NCI-H345 treated with DMSO at 0.1 percent for 48 hours (cell line): ENCODE measurements around the gene MAX.

Source experiments
- DNase-seq: peaks from one replicate; lab custom pipeline; 2025; ENCODE audit not compliant: unreplicated experiment; lab: John Stamatoyannopoulos, UW

MAX gene

GRCh38 chr14:65074449-65075150, 27.7 kb downstream of the MAX start:
- DNase-seq: no peak

- DNase-seq: no peak
Measured at GRCh38 chr14:65073605-65074201, 28.6 kb downstream of the MAX start.

GRCh38 chr14:65072937-65073336, 29.4 kb downstream of the MAX start:
- no peak for DNase-seq

- DNase-seq: no peak
Measured at GRCh38 chr14:65072256-65072655, 30.1 kb downstream of the MAX start.

GRCh38 chr14:65071544-65071943, 30.8 kb downstream of the MAX start:
- no peak for DNase-seq

GRCh38 chr14:65070471-65070976, 31.8 kb downstream of the MAX start:
- peak; percentile 91 for DNase-seq

- no peak for DNase-seq
Measured at GRCh38 chr14:65069874-65070413, 32.4 kb downstream of the MAX start.

GRCh38 chr14:65065719-65066118, 36.6 kb downstream of the MAX start:
- DNase-seq: no peak

- no peak for DNase-seq
Measured at GRCh38 chr14:65062096-65063075, 39.9 kb downstream of the MAX start.

GRCh38 chr14:65057695-65058094, 44.6 kb downstream of the MAX start:
- no peak for DNase-seq

GRCh38 chr14:65054471-65055085, 47.7 kb downstream of the MAX start:
- DNase-seq: no peak

- DNase-seq: no peak
Measured at GRCh38 chr14:65053466-65053865, 48.9 kb downstream of the MAX start.

GRCh38 chr14:65052832-65053231, 49.5 kb downstream of the MAX start:
- DNase-seq: no peak

- no peak for DNase-seq
Measured at GRCh38 chr14:65045709-65046108, 56.6 kb downstream of the MAX start.

GRCh38 chr14:65045006-65045405, 57.3 kb downstream of the MAX start:
- DNase-seq: no peak

- DNase-seq: no peak
Measured at GRCh38 chr14:65044596-65044959, 57.7 kb downstream of the MAX start.

GRCh38 chr14:65043893-65044595, 58.3 kb downstream of the MAX start:
- no peak for DNase-seq

- no peak for DNase-seq
Measured at GRCh38 chr14:65042731-65043372, 59.5 kb downstream of the MAX start.

- no peak for DNase-seq
Measured at GRCh38 chr14:65042296-65042695, 60.0 kb downstream of the MAX start.

GRCh38 chr14:65041434-65041915, 60.8 kb downstream of the MAX start:
- DNase-seq: no peak
